ENCODE results near the gene ADAMTS12. TPM values are rescaled to one million over a fixed set of nuclear protein-coding genes. Genes with fewer than 3 reads are reported as not detected.

Gene ADAMTS12
- total RNA-seq, 2 donors from 2014 or later = 3.4 to 3.8 TPM

DNA sequence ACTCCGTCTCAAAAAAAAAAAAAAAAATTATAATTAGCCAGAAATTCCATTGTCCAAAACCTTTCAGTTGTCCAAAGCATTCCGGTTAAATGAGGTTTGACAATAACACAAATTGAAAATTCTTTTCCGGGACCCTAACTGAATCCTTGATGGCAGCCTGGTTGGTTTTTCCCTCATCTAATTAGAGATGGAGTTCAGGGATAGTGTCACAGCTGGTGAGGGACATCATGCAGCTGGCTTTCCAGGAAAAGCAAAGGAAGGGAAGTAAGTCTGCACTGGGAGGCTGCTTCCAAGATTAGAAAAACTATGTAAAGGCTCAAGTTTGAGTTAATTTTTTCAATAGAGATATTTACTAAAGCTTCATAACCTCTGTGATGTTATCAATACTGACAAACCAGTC lies 195.4 kb downstream of the ADAMTS12 start:
- ATAC-seq (no peak), DNase-seq (no peak)
- intact Hi-C loops (cut with DNase I) = no loop called here

DNA sequence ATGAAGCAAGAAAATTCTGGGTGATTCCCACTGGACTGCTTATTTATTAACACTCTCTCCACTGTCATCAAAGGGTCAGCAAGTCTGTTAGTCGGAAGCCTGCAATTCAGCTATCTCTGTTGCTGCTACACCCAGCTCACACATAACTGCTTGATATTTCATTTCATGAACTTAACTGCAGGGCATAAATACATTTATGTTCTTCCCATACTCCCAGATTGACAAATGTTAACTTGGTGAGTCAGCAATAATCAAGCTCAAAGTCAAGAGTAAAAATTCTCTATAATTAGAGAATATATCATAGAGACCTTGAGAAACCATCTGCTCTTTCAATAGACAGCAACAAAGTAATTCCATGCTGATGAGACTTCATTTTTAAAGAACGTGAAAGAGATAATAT lies 198.8 kb downstream of the ADAMTS12 start:
- DNase-seq = no peak
- ATAC-seq = no peak
- intact Hi-C loops (cut with DNase I) = no loop called here

DNA sequence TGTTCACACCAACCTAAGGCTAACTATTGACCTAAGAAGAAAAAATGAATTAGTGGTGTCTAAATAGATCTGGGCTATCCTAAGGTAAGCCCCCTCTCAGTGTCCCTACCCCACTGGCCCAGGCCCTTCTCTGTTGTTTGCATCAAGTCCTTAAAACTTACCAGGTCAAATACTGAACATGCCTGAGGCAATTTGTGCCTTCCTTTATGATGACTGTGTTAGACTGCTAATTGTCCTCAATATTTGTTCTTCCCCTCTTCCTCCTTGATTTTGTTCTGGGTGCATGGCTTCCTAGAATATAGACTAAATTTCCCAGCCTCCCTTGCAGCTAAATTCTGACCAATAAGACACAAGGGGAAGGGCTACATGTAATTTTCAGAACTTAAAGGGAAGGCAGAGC lies 199.9 kb downstream of the ADAMTS12 start:
- intact Hi-C loops (cut with DNase I) = no loop called here
- ATAC-seq = no peak
- DNase-seq = no peak

GRCh38 chr5:33690374-33691135 lies 201.2 kb downstream of the ADAMTS12 start:
- intact Hi-C loops (cut with DNase I) = no loop called here
- ATAC-seq (no peak), DNase-seq (no peak)

- DNase-seq (no peak), ATAC-seq (no peak)
- intact Hi-C loops (cut with DNase I) = no loop called here
Observed at GRCh38 chr5:33688526-33688925, 203.3 kb downstream of the ADAMTS12 start.

DNA sequence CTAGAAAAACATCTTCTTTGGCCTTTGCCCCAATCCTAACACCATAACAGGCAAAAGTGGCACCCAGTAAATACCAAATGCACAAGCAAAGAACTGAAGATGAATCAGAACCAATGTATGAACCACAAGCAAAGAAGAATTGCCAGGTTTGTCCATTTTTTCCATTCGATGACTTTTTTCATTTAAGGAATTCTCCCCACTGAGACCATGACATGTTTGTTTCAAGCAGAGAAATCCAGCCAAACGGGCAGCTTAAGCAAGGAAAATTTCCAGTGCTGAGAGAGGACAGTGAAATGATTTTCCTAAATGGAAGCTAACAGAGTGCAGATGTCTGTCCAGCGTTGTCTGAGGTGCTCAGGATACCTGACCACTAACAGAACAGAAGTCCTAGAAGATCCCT lies 203.7 kb downstream of the ADAMTS12 start:
- intact Hi-C loops (cut with DNase I) = no loop called here
- no peak for ATAC-seq
- DNase-seq = no peak

GRCh38 chr5:33685873-33686755 lies 205.7 kb downstream of the ADAMTS12 start:
- ATAC-seq (no peak), DNase-seq (no peak)
- intact Hi-C loops (cut with DNase I) = no loop called here

DNA sequence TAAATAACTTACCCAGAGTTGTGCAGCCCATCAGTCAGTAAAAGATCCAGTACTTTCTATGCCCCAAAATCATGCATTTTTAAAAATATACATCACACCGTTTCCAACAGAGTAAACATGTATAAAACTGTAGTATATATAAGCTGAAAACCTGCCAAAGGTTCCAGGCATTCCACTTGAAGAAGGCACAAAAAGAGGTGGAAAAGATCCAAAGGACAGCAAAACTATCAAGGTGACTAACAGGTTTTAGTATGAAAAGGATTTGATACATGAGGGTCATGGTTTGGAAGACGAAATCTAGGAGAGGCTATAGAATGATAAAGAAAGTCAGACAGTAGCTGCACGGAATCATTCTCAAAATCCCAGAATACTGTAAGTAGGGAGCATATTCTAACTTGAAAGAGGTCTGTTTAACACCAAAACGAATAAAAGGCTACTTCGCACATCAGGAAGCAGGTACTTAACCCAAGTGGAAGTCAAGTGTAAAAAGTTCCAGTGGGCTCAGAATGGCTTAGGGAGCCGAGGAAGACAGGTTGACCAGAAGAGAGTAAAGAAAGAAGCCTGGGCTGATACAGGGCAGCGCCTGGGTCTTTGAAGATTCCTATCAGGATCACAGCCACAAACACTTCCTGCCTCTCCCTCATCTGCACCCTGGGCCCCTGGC lies 207.2 kb downstream of the ADAMTS12 start:
- DNase-seq (no peak), ATAC-seq (no peak)
- intact Hi-C loops (cut with DNase I) = no loop called here

- no peak for ATAC-seq
Observed at GRCh38 chr5:33679791-33680190, 212.0 kb downstream of the ADAMTS12 start.

GRCh38 chr5:33675958-33676464 lies 215.8 kb downstream of the ADAMTS12 start:
- ATAC-seq = no peak
- intact Hi-C loops (cut with DNase I) = no loop called here
- no peak for DNase-seq

More at GRCh38 chr5:33679791-33680190, 212.0 kb downstream of the ADAMTS12 start:
- intact Hi-C loops (cut with DNase I) = no loop called here
- no peak for DNase-seq

DNA sequence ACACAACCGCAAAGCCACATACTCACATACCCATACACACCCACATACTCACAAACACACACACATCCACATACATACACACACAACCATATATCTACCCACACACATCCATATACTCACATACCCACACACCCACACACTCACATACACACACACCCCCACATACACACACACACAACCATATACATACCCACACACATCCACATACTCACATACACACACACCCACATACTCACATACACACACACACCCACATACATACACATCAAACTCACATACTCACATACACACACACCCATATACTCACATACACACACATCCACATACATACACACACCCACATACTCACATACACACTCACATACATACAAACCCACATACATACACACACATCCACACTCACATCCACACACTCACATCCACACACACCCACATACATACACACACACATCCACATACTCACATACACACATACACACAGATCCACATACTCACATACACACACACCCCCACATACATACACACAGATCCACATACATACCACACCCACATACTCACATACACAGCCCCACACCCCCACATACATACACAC lies 220.0 kb downstream of the ADAMTS12 start:
- intact Hi-C loops (cut with DNase I) = no loop called here
- DNase-seq (no peak), ATAC-seq (no peak)

DNA sequence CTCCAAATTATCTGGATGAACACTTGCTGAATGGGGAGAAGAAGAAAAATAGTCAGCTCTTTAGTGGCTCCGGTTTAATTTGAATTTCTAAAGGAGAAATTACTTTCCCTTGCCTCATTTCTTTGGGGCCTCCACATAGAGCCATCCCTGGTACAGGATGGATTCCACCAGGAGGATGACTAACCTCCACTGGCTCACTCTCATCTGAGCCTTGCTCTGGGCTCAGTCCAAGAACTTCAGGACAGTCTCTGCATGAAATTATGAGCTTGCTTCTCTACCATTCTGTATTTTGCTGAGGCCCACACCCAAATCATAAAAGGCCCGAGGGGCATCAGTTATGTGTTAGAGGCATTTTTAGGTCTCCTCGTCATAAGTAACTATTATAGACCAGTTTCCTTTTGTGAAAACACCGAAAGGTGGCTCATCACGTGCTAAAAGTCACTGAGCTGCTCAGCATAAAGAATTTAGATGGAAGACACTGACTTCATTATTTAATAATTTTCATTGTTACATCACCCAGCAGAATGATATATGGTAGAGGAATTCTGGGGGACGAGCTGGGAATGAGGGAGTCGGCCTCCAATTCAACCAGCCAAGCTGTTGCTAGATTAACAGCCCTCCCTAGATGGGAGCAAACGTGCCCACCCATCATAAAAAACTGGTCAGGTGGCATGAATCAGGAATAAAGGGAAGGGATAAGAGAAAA lies 228.9 kb downstream of the ADAMTS12 start:
- DNase-seq (no peak), ATAC-seq (no peak)
- intact Hi-C loops (cut with DNase I) = no loop called here

- ATAC-seq (peak; percentile 63 to 86), DNase-seq (no peak)
- intact Hi-C loops (cut with DNase I) = no loop called here
Observed at GRCh38 chr5:33659526-33660169, 232.1 kb downstream of the ADAMTS12 start.

DNA sequence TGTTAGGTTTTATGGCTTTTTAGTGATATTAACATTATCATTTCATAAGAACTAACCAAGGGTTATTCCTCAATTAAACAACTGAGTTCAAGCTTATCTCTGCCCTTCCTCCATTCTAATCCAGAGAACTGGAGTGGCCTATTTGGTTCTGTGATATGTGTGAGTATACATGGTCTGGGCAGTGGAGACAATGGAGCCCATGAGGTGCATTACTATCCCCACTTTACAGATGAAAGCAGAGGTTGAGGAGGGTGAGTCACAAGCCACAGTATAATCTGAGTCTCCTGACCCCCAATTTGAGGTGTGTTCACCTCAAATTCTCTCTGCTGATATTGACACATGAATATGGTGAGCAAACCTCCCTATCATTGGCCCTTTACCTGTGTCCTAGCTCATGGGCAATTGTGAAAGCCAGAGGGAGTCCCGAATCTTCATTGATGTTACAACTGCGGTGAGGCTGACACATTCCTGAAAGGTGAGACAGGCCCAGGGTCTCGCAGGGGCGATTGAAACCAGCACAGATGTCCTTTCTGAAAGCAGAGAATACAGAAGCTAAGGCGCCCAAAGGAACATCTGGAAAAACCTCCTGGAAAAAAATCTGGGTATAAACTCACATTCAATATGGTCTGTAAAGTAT lies 233.9 kb downstream of the ADAMTS12 start:
- no peak for ATAC-seq
- intact Hi-C loops (cut with DNase I) = no loop called here
- DNase-seq = no peak

DNA sequence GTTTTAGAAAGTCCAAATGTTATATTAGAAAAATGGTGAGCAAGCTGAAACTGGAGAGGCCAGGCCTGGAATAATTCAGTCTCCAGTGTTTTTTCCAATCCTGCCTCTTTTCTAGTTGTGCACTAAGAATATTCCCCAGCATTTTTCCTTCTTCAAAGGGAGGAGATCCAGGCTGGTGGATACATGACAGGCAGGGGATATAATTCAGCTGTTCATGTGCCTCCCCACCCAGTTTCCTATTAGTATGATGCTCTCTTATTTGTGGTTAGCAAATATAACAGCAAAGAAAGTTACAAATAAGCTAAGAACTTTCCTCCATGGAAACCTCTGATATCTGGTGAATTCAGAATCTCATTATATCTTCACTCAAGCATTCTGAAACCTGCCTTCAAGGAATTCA lies 234.6 kb downstream of the ADAMTS12 start:
- DNase-seq (no peak), ATAC-seq (no peak)
- intact Hi-C loops (cut with DNase I) = no loop called here

DNA sequence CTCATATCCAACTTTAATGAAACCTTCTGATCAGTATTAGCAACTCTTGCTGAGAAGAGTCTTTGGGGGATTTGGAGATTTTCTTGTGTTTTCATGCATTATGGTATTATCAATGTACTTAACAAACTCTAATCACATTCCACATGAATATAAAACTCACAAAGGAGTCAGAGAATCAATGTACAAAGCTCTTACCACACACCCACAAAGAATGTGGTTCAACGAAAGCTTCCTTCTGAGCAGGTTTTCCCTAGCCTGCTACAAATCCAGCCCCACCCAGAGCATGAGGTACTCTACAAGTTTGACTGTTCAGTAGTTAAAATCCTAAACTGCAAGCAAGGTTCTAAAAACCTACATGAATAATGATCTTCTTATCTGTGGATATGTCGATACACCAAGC lies 240.9 kb downstream of the ADAMTS12 start:
- no peak for DNase-seq
- ATAC-seq = no peak
- intact Hi-C loops (cut with DNase I) = no loop called here

- intact Hi-C loops (cut with DNase I) = no loop called here
- ATAC-seq (no peak), DNase-seq (no peak)
Observed at GRCh38 chr5:33649549-33650482, 242.0 kb downstream of the ADAMTS12 start.
